ENCODE measurements around the gene TNFAIP8L3. TPM values are rescaled to one million over a fixed set of nuclear protein-coding genes. Genes with fewer than 3 reads are reported as not detected.

The TNFAIP8L3 gene
- polyA plus RNA-seq, 1 experiment = 0.30 TPM

- Histone ChIP-seq H3K9me3 (ENCODE audit: control insufficient read depth, insufficient read depth, low read length) (peaks cover 3% of the 10 kb centered on the region; the same call in 1 of the 2 replicates), H3K4me3 (ENCODE audit: low read depth, low read length) (no peak overlapping the region), H3K27me3 (ENCODE audit: control insufficient read depth, insufficient read depth, low read length) (no peaks in the 10 kb centered on the region), H3K27ac (ENCODE audit: low read depth, low read length) (no peak overlapping the region)
- DNase-seq (ENCODE audit: low read depth, low spot score) = no peak
- TF ChIP-seq, protein P1, sequence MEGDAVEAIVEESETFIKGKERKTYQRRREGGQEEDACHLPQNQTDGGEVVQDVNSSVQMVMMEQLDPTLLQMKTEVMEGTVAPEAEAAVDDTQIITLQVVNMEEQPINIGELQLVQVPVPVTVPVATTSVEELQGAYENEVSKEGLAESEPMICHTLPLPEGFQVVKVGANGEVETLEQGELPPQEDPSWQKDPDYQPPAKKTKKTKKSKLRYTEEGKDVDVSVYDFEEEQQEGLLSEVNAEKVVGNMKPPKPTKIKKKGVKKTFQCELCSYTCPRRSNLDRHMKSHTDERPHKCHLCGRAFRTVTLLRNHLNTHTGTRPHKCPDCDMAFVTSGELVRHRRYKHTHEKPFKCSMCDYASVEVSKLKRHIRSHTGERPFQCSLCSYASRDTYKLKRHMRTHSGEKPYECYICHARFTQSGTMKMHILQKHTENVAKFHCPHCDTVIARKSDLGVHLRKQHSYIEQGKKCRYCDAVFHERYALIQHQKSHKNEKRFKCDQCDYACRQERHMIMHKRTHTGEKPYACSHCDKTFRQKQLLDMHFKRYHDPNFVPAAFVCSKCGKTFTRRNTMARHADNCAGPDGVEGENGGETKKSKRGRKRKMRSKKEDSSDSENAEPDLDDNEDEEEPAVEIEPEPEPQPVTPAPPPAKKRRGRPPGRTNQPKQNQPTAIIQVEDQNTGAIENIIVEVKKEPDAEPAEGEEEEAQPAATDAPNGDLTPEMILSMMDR (IDR thresholded peaks at IDR 0.05; ENCODE audit: low read depth, low read length) = no peak
- ChIA-PET CTCF (interaction anchor here (0.8 kb wide), 1 partner anchor 51 kb away, joined by 3 read pairs; no protein-coding TSS in a partner anchor), POLR2A (no interaction called here)
Measured at GRCh38 chr15:51082246-51082645, 12.5 kb downstream of the TNFAIP8L3 start.

DNA sequence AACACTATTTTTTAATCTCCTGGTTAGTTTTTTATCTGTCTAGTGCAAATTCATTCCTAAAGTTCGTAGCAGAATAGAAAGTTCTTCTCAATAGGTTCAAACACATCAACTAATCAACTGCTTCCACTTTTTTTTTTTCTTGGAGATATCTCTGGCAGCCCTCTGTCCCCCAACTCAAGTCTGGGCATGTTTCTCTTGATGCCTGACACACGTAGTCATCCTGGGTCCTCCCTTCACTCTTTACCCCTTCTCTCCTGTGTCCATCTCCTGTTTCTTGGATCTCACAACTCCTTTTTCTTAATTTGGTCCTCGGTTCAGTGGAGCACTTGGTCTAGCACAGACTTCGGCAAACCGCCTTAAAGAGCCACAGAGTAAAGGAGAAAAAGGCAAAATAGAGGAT is 14.4 kb downstream of the TNFAIP8L3 start:
- Histone ChIP-seq H3K27me3 (ENCODE audit: control insufficient read depth, insufficient read depth, low read length) (no peaks in the 10 kb centered on the region), H3K27ac (ENCODE audit: low read depth, low read length) (no peak overlapping the region), H3K4me3 (ENCODE audit: low read depth, low read length) (no peak overlapping the region), H3K9me3 (ENCODE audit: control insufficient read depth, insufficient read depth, low read length) (peaks cover 8% of the 10 kb centered on the region; the same call in 1 of the 2 replicates)
- POLR2A ChIA-PET = interaction anchor here (0.7 kb wide), 1 partner anchor 58 kb away, joined by 11 read pairs; no protein-coding TSS in a partner anchor
- no peak for DNase-seq (ENCODE audit: low read depth, low spot score)
- CTCF ChIA-PET = interaction anchor here (0.5 to 0.7 kb wide), 2 partner anchors 159 to 322 kb away, joined by 3 to 7 read pairs; no protein-coding TSS in a partner anchor
- TF ChIP-seq, protein P1 (IDR thresholded peaks at IDR 0.05; ENCODE audit: low read depth, low read length) = no peak

DNA sequence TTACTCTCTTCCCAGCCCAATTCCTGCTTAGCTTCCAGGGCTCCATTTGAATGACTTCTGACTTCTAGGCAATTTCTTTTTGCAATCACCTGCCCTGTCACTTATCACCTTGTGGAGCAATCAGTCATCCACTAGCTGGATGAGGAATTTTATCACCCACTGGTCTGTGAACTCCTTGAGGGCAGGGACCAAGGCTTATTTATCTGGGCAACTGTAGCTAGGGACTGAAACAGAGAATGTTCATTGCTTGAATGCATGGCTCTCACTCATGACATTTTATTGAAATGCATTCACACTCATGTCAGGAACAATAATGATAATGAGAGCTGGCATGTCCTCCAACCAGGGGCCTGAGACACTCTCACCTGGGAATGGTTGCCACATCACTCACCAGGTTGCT is 15.5 kb downstream of the TNFAIP8L3 start:
- no peak overlapping the region for H3K4me3 ChIP-seq (ENCODE audit: low read depth, low read length)
- no peak for DNase-seq (ENCODE audit: low read depth, low spot score)
- TF ChIP-seq, protein P1 (IDR thresholded peaks at IDR 0.05; ENCODE audit: low read depth, low read length) = no peak
- POLR2A ChIA-PET = no interaction called here
- peaks cover 8% of the 10 kb centered on the region; the same call in 1 of the 2 replicates for H3K9me3 ChIP-seq (ENCODE audit: control insufficient read depth, insufficient read depth, low read length)
- CTCF ChIA-PET = interaction anchor here (2.2 kb wide), 1 partner anchor 84 kb away, joined by 6 read pairs; no protein-coding TSS in a partner anchor
- H3K27ac ChIP-seq (ENCODE audit: low read depth, low read length) = no peak overlapping the region
- no peaks in the 10 kb centered on the region for H3K27me3 ChIP-seq (ENCODE audit: control insufficient read depth, insufficient read depth, low read length)

- H3K4me3 ChIP-seq (ENCODE audit: low read depth, low read length) = peak overlapping the region; percentile 34
- CTCF ChIA-PET = interaction anchor here (2.2 kb wide), 1 partner anchor 86 kb away, joined by 6 read pairs; no protein-coding TSS in a partner anchor
- DNase-seq (ENCODE audit: low read depth, low spot score) = no peak
- peak overlapping the region; percentile 11 for H3K27ac ChIP-seq (ENCODE audit: low read depth, low read length)
- no peaks in the 10 kb centered on the region for H3K27me3 ChIP-seq (ENCODE audit: control insufficient read depth, insufficient read depth, low read length)
- peaks cover 8% of the 10 kb centered on the region; the same call in 1 of the 2 replicates for H3K9me3 ChIP-seq (ENCODE audit: control insufficient read depth, insufficient read depth, low read length)
- POLR2A ChIA-PET = no interaction called here
- TF ChIP-seq, protein P1 (IDR thresholded peaks at IDR 0.05; ENCODE audit: low read depth, low read length) = no peak
Measured at GRCh38 chr15:51077221-51078153, 17.2 kb downstream of the TNFAIP8L3 start.
